Neural crest cell (in vitro differentiated cells): ENCODE results near the gene LSM14A. TPM values are rescaled to one million over a fixed set of nuclear protein-coding genes. Genes with fewer than 3 reads are reported as not detected.
A peak's percentile ranks its signal among the peaks of the same experiment; 100 is the strongest.

Experiments
- DNase-seq: peaks from one replicate; pipeline ENCODE4 v3.0.0; 2021; ENCODE audit warnings: low read depth, mixed read lengths, low spot score
- H3K27ac Mint-ChIP-seq: one replicate; pipeline ENCODE4 v1.8.0; 2021; ENCODE audit warnings: mild to moderate bottlenecking, mixed read lengths; ENCODE audit not compliant: unreplicated experiment
- H3K27me3 Mint-ChIP-seq: 2 replicates; pipeline ENCODE4 v1.8.0; 2021; ENCODE audit warnings: low read depth, mild to moderate bottlenecking, mixed read lengths
- H3K36me3 Mint-ChIP-seq: 2 replicates; pipeline ENCODE4 v1.8.0; 2021; ENCODE audit warnings: low read depth, mild to moderate bottlenecking, mixed read lengths
- H3K4me1 Mint-ChIP-seq: 2 replicates; pipeline ENCODE4 v1.8.0; 2021; ENCODE audit warnings: mixed read lengths
- H3K4me3 Mint-ChIP-seq: one replicate; pipeline ENCODE4 v1.8.0; 2021; ENCODE audit warnings: mild to moderate bottlenecking, mixed read lengths
- H3K9me3 Mint-ChIP-seq: 2 replicates; pipeline ENCODE4 v1.8.0; 2021; ENCODE audit warnings: mixed read lengths
- CTCF ChIP-seq: fragments of 200-600 bp; sonication (generic); conservative IDR thresholded peaks from 2 replicates; pipeline ENCODE4 v1.5.0; 2021; ENCODE audit warnings: antibody characterized with exemption, mild to moderate bottlenecking
- long read RNA-seq: library from polyadenylated mRNA; unstranded; transcript quantifications from one replicate; pipeline ENCODE4 v2.0.0, GENCODE V29; 2020
- total RNA-seq: library from RNA; stranded (reverse); gene quantifications from 2 replicates; pipeline ENCODE4 v1.2.1, GENCODE V29; 2021

The LSM14A gene
- total RNA-seq: 141 and 153 TPM in 2 replicates
- long read RNA-seq, transcript LSM14A-203 (10 exons, 3,596 nt): major isoform, 71 of 133 reads
- long read RNA-seq, transcript LSM14A-201 (11 exons, 3,424 nt): minor isoform, 17 of 133 reads
- long read RNA-seq, partial matches to known transcripts: 24 of 133 reads
- long read RNA-seq, other reads (novel, unspliced or antisense): 21 of 133 reads

GRCh38 chr19:34171877-34172660 is at the start of gene LSM14A:
LSM14A (plus strand) TSS chr19:34172504; CDS start chr19:34172643, 139 bp downstream.
- Mint-ChIP-seq H3K36me3 (peaks cover 5% of the 10 kb centered on the region), H3K27me3 (no peaks in the 10 kb centered on the region), H3K27ac (peak within 1 kb of the TSS; percentile 99), H3K9me3 (no peaks in the 10 kb centered on the region), H3K4me1 (peaks cover 36% of the 10 kb centered on the region), H3K4me3 (peak within 1 kb of the TSS; percentile 94)
- peak; percentile 90 for DNase-seq
- TF ChIP-seq CTCF: no peak

GRCh38 chr19:34124828-34125227 is 47.5 kb upstream of the LSM14A start:
- Mint-ChIP-seq H3K4me3 (no peak overlapping the region), H3K36me3 (peaks cover 5% of the 10 kb centered on the region), H3K9me3 (peaks cover 5% of the 10 kb centered on the region), H3K27me3 (no peaks in the 10 kb centered on the region), H3K4me1 (peaks cover 19% of the 10 kb centered on the region), H3K27ac (peak overlapping the region; percentile 52)
- DNase-seq: peak; percentile 12
- no peak for TF ChIP-seq CTCF

- DNase-seq: no peak
- no peak for TF ChIP-seq CTCF
- no peak overlapping the region for H3K27ac Mint-ChIP-seq
- peaks cover 5% of the 10 kb centered on the region for H3K36me3 Mint-ChIP-seq
- H3K27me3 Mint-ChIP-seq: no peaks in the 10 kb centered on the region
- H3K4me3 Mint-ChIP-seq: no peak overlapping the region
- H3K4me1 Mint-ChIP-seq: peaks cover 14% of the 10 kb centered on the region
- peaks cover 5% of the 10 kb centered on the region for H3K9me3 Mint-ChIP-seq
Observed at GRCh38 chr19:34126966-34127365, 45.3 kb upstream of the LSM14A start.

- no peak for TF ChIP-seq CTCF
- no peaks in the 10 kb centered on the region for H3K27me3 Mint-ChIP-seq
- no peak for DNase-seq
- H3K4me1 Mint-ChIP-seq: peaks cover 14% of the 10 kb centered on the region
- H3K27ac Mint-ChIP-seq: no peak overlapping the region
- no peak overlapping the region for H3K4me3 Mint-ChIP-seq
- peaks cover 5% of the 10 kb centered on the region for H3K9me3 Mint-ChIP-seq
- peaks cover 5% of the 10 kb centered on the region for H3K36me3 Mint-ChIP-seq
Observed at GRCh38 chr19:34127684-34128189, 44.6 kb upstream of the LSM14A start.

- Mint-ChIP-seq H3K4me1 (peaks cover 14% of the 10 kb centered on the region), H3K4me3 (no peak overlapping the region), H3K36me3 (peaks cover 3% of the 10 kb centered on the region), H3K9me3 (peaks cover 5% of the 10 kb centered on the region), H3K27me3 (no peaks in the 10 kb centered on the region), H3K27ac (no peak overlapping the region)
- DNase-seq: no peak
- no peak for TF ChIP-seq CTCF
Observed at GRCh38 chr19:34128558-34129250, 43.6 kb upstream of the LSM14A start.
